NCI-H1694 (cell line): ENCODE data around the gene PPP1R1A.

Experiments used
- DNase-seq: peaks from one replicate; lab custom pipeline; 2025; lab: John Stamatoyannopoulos, UW

Gene PPP1R1A

DNA sequence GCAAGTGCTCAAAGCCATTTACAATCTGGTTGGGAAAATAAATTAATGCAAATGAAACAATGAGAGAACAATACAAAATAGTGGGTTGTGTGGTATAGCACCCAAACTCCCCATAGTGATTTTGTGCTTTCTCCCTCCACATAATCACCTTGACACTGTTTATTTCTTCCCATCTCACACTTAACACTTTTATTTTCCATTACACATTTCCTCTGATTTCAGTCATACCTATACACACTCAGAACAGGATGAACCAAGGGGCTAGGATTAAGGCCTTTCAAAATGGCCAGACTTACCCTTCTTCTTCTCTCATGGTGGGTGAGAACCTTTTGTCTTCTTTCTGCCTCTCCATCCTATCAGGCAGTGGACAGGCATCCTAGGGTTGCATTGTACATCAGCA lies 53.0 kb downstream of the PPP1R1A start:
- DNase-seq: no peak

DNA sequence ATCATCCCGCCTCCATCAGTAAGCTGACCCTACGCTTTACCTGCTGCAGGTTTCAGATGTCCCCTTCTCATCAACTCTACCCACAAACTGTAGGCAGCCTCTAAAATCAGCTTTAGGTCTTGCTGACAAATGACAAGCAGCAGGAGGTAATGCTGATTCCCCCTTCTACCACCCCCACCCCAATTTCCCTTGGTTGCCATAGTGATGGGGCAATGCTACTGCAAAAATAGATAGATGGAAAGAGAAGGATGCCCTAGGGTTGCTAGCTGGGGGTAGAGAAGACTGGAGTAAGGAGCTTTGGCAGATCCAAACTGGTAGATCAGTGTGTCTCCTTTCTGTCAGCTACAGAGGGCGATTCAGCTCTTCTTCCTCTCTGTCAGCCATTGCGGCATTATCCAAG lies 58.9 kb downstream of the PPP1R1A start:
- DNase-seq: no peak
